Activated CD4-positive, alpha-beta T cell treated with anti-CD3 and anti-CD28 coated beads, Interleukin-2, amount 10 ng/mL, durations not matched to agents 24 days and 14 days (primary cell): Measurements from ENCODE around the gene CECR2. TPM values are rescaled to one million over a fixed set of nuclear protein-coding genes. Genes with fewer than 3 reads are reported as not detected.
"Not testable (repeated sequence)": the region's sequence is repeated elsewhere in the genome, so short reads cannot be mapped to it uniquely, and the experiment has no call there.

Experiments
- DNase-seq: peaks from one replicate; pipeline ENCODE4 v3.0.0; 2022
- H3K27ac Mint-ChIP-seq: one replicate; pipeline ENCODE4 v1.8.0; 2022; ENCODE audit warnings: mild to moderate bottlenecking, mixed read lengths
- H3K27me3 Mint-ChIP-seq: one replicate; pipeline ENCODE4 v1.8.0; 2022; ENCODE audit warnings: mixed read lengths
- H3K36me3 Mint-ChIP-seq: one replicate; pipeline ENCODE4 v1.8.0; 2022; ENCODE audit warnings: low read depth, mild to moderate bottlenecking, mixed read lengths
- H3K4me1 Mint-ChIP-seq: one replicate; pipeline ENCODE4 v1.8.0; 2021; ENCODE audit warnings: mixed read lengths
- H3K4me3 Mint-ChIP-seq: one replicate; pipeline ENCODE4 v1.8.0; 2022; ENCODE audit warnings: mild to moderate bottlenecking, moderate library complexity, mixed read lengths
- H3K9me3 Mint-ChIP-seq: one replicate; pipeline ENCODE4 v1.8.0; 2021; ENCODE audit warnings: mixed read lengths
- intact Hi-C: fragments of 100-400 bp; cut with micrococcal nuclease; formaldehyde crosslinking; loops from one replicate; pipeline ENCODE4 v1.15.1; 2023
- total RNA-seq: library from RNA; stranded (reverse); gene quantifications from 2 replicates; pipeline ENCODE4 v1.2.3, GENCODE V29; 2022

CECR2 gene
- total RNA-seq, 1 donor from 2014 or later = 0.09 TPM

- intact Hi-C loops = no loop called here
- Mint-ChIP-seq H3K4me1 (no peaks in the 10 kb centered on the region), H3K27ac (no peak overlapping the region), H3K4me3 (no peak overlapping the region), H3K9me3 (no peaks in the 10 kb centered on the region), H3K27me3 (peaks cover 6% of the 10 kb centered on the region), H3K36me3 (no peaks in the 10 kb centered on the region)
- no peak for DNase-seq
Observed at GRCh38 chr22:17496841-17497240, 127.6 kb downstream of the CECR2 start.

- H3K27ac Mint-ChIP-seq = no peak overlapping the region
- H3K4me3 Mint-ChIP-seq = no peak overlapping the region
- DNase-seq = peak; percentile 86
- H3K4me1 Mint-ChIP-seq = no peaks in the 10 kb centered on the region
- intact Hi-C loops = loop anchor here (1.0 to 5.0 kb wide), 4 partner anchors 296 to 584 kb away; no protein-coding TSS in a partner anchor
- no peaks in the 10 kb centered on the region for H3K36me3 Mint-ChIP-seq
- peaks cover 4% of the 10 kb centered on the region for H3K27me3 Mint-ChIP-seq
- no peaks in the 10 kb centered on the region for H3K9me3 Mint-ChIP-seq
Observed at GRCh38 chr22:17501679-17502285, 132.5 kb downstream of the CECR2 start.

GRCh38 chr22:17508110-17508509 is 138.8 kb downstream of the CECR2 start:
- Mint-ChIP-seq H3K4me1 (no peaks in the 10 kb centered on the region), H3K27ac (no peak overlapping the region), H3K36me3 (no peaks in the 10 kb centered on the region), H3K9me3 (no peaks in the 10 kb centered on the region), H3K4me3 (no peak overlapping the region), H3K27me3 (peaks cover 16% of the 10 kb centered on the region)
- intact Hi-C loops = no loop called here
- DNase-seq = no peak

- Mint-ChIP-seq H3K27ac (no peak overlapping the region), H3K36me3 (no peaks in the 10 kb centered on the region), H3K9me3 (no peaks in the 10 kb centered on the region), H3K4me1 (no peaks in the 10 kb centered on the region), H3K4me3 (no peak overlapping the region), H3K27me3 (peaks cover 20% of the 10 kb centered on the region)
- intact Hi-C loops = no loop called here
- no peak for DNase-seq
Observed at GRCh38 chr22:17512960-17513359, 143.7 kb downstream of the CECR2 start.

GRCh38 chr22:17513612-17514011 is 144.4 kb downstream of the CECR2 start:
- DNase-seq = no peak
- H3K27ac Mint-ChIP-seq = no peak overlapping the region
- peaks cover 21% of the 10 kb centered on the region for H3K27me3 Mint-ChIP-seq
- intact Hi-C loops = no loop called here
- H3K4me3 Mint-ChIP-seq = no peak overlapping the region
- H3K9me3 Mint-ChIP-seq = no peaks in the 10 kb centered on the region
- no peaks in the 10 kb centered on the region for H3K4me1 Mint-ChIP-seq
- H3K36me3 Mint-ChIP-seq = no peaks in the 10 kb centered on the region

GRCh38 chr22:17514084-17514483 is 144.8 kb downstream of the CECR2 start:
- H3K4me3 Mint-ChIP-seq = no peak overlapping the region
- intact Hi-C loops = no loop called here
- H3K27me3 Mint-ChIP-seq = peaks cover 22% of the 10 kb centered on the region
- H3K9me3 Mint-ChIP-seq = no peaks in the 10 kb centered on the region
- no peak for DNase-seq
- no peaks in the 10 kb centered on the region for H3K4me1 Mint-ChIP-seq
- H3K36me3 Mint-ChIP-seq = no peaks in the 10 kb centered on the region
- no peak overlapping the region for H3K27ac Mint-ChIP-seq

GRCh38 chr22:17518406-17518805 is 149.1 kb downstream of the CECR2 start:
- H3K36me3 Mint-ChIP-seq = no peaks in the 10 kb centered on the region

GRCh38 chr22:17521971-17522370 is 152.7 kb downstream of the CECR2 start:
- H3K27ac Mint-ChIP-seq, H3K36me3 Mint-ChIP-seq, H3K9me3 Mint-ChIP-seq, intact Hi-C loops, DNase-seq, H3K4me1 Mint-ChIP-seq, H3K4me3 Mint-ChIP-seq: not testable (repeated sequence)
- peaks cover 14% of the 10 kb centered on the region for H3K27me3 Mint-ChIP-seq

More at GRCh38 chr22:17518406-17518805, 149.1 kb downstream of the CECR2 start:
- intact Hi-C loops = no loop called here
- Mint-ChIP-seq H3K27me3 (peaks cover 19% of the 10 kb centered on the region), H3K4me3 (no peak overlapping the region), H3K4me1 (no peaks in the 10 kb centered on the region), H3K9me3 (no peaks in the 10 kb centered on the region), H3K27ac (no peak overlapping the region)
- no peak for DNase-seq

- DNase-seq = no peak
- H3K9me3 Mint-ChIP-seq = no peaks in the 10 kb centered on the region
Observed at GRCh38 chr22:17523925-17524324, 154.7 kb downstream of the CECR2 start.

GRCh38 chr22:17536269-17536668 is 167.0 kb downstream of the CECR2 start:
- intact Hi-C loops = no loop called here
- H3K27ac Mint-ChIP-seq = no peak overlapping the region
- DNase-seq = no peak
- H3K4me3 Mint-ChIP-seq = no peak overlapping the region
- no peaks in the 10 kb centered on the region for H3K4me1 Mint-ChIP-seq
- H3K27me3 Mint-ChIP-seq = peaks cover 3% of the 10 kb centered on the region
- no peaks in the 10 kb centered on the region for H3K36me3 Mint-ChIP-seq
- H3K9me3 Mint-ChIP-seq = no peaks in the 10 kb centered on the region

More at GRCh38 chr22:17523925-17524324, 154.7 kb downstream of the CECR2 start:
- no peak overlapping the region for H3K27ac Mint-ChIP-seq
- no peak overlapping the region for H3K4me3 Mint-ChIP-seq
- peaks cover 14% of the 10 kb centered on the region for H3K27me3 Mint-ChIP-seq
- H3K4me1 Mint-ChIP-seq = peaks cover 4% of the 10 kb centered on the region
- intact Hi-C loops = no loop called here
- no peaks in the 10 kb centered on the region for H3K36me3 Mint-ChIP-seq

- Mint-ChIP-seq H3K4me3 (no peak overlapping the region), H3K27ac (no peak overlapping the region), H3K36me3 (no peaks in the 10 kb centered on the region), H3K27me3 (peaks cover 3% of the 10 kb centered on the region), H3K9me3 (no peaks in the 10 kb centered on the region), H3K4me1 (no peaks in the 10 kb centered on the region)
- DNase-seq = no peak
- intact Hi-C loops = no loop called here
Observed at GRCh38 chr22:17537155-17537554, 167.9 kb downstream of the CECR2 start.

GRCh38 chr22:17540481-17540880 is 171.2 kb downstream of the CECR2 start:
- no peaks in the 10 kb centered on the region for H3K9me3 Mint-ChIP-seq
- intact Hi-C loops = no loop called here
- no peak overlapping the region for H3K27ac Mint-ChIP-seq
- H3K4me1 Mint-ChIP-seq = no peaks in the 10 kb centered on the region
- H3K27me3 Mint-ChIP-seq = peaks cover 3% of the 10 kb centered on the region
- no peak overlapping the region for H3K4me3 Mint-ChIP-seq
- no peaks in the 10 kb centered on the region for H3K36me3 Mint-ChIP-seq
- DNase-seq = no peak

- Mint-ChIP-seq H3K27me3 (peaks cover 3% of the 10 kb centered on the region), H3K9me3 (no peaks in the 10 kb centered on the region), H3K36me3 (no peaks in the 10 kb centered on the region), H3K4me3 (no peak overlapping the region), H3K4me1 (no peaks in the 10 kb centered on the region), H3K27ac (no peak overlapping the region)
- no peak for DNase-seq
- intact Hi-C loops = no loop called here
Observed at GRCh38 chr22:17541476-17541875, 172.2 kb downstream of the CECR2 start.

- H3K36me3 Mint-ChIP-seq = no peaks in the 10 kb centered on the region
- H3K4me1 Mint-ChIP-seq = no peaks in the 10 kb centered on the region
- H3K4me3 Mint-ChIP-seq = no peak overlapping the region
- no peak overlapping the region for H3K27ac Mint-ChIP-seq
- H3K9me3 Mint-ChIP-seq = no peaks in the 10 kb centered on the region
- intact Hi-C loops = no loop called here
- DNase-seq = no peak
- H3K27me3 Mint-ChIP-seq = peaks cover 3% of the 10 kb centered on the region
Observed at GRCh38 chr22:17542452-17542851, 173.2 kb downstream of the CECR2 start.
